ENCODE measurements around the gene TMC6.
A peak's percentile ranks its signal among the peaks of the same experiment; 100 is the strongest.
"Not testable (repeated sequence)": the region's sequence is repeated elsewhere in the genome, so short reads cannot be mapped to it uniquely, and the experiment has no call there.

Gene TMC6

DNA sequence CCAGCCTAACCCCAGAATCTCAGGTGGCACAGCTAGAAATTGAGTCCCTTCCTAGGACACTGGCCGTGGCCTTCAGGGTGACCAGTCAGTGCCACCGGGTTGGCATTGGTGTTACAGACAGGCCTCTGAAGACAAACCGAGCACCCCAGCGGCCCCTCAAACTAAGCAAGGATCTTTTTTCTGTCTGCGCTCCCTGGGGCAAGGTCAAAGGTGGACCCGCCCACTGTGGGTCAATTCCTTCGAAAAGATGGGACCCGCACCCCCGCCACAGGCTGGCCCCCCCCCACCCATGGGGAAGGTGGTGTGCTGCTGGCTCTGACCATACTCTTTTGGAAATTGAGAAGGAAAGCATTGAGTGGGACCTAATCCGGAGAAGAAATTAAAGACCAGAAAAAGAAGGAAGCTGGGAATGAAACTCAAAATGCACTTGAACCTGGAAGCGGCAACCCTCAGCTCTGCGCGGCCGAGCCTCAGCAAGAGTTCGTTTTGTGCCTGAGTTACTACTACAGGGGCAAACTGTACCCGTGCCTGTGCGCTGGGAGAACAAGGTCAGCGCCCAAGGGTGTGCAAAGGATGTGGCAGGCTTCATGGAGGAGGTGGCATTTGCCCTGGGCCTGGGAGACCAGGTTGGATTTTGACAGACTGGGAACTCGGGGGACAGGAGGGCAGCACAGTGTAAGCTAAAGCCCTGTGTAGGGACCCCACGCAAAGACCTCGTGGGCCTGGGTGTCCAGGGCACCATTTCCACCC is 20.4 kb downstream of the TMC6 start:
- no peak for DNase-seq

DNA sequence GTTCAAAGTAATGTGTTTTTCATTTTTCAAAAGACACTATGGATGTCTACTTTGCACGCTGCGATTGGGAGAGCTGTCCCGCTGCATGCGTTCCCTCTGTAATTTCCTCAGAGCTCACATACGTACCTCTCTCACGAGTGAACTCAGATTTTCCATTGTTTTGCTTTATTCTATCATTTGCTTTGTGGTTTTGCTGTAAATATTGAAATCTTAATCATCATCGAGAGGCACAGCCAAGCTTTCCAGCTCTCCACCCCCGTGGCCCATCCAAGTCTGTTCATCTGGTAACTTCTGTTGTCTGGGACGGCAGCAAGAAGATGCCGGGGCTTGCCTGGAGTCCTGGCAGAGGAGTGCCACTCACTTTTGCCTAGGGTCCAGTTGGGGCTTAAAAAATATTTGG is 21.1 kb downstream of the TMC6 start:
- DNase-seq, result no peak

DNA sequence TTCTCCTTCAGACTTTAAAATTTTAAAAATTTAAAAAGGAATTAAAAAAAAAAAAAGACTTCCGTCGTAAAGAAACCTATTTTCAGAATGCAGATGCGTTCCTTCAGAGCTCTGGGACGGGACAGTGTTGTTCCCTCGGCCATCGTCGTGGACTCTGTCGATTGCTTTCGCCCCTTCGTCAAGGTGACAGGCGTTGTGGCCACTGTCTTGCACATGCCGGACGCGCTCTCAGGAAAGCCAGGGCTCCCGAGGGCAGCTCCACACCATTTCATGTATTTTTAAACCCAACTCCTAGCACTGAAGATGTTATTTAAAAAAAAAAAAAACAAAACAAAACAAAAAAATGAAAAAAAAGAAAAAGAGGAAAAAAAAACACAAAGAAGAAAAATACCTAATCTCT is 22.3 kb downstream of the TMC6 start:
- no peak for DNase-seq

DNA sequence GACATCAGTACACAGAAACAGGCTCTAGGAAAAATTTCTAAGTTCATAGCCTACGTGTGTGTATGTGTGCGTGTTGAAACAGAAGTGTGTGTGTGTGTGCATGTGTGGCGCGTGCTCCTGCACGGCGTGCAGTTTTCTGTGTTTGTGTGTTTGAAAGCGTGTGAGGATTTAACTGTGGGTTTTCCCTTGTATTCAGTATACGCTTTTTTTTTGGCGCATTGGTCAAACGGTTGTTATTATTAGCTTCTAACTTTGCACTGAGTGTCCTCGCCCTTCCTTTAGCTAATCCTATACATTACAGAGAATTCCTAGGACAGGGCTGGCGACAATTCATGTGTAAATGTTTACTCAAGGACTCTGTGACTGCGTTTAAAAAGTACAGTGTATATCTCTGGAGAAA is 23.0 kb downstream of the TMC6 start:
- DNase-seq, result no peak

DNA sequence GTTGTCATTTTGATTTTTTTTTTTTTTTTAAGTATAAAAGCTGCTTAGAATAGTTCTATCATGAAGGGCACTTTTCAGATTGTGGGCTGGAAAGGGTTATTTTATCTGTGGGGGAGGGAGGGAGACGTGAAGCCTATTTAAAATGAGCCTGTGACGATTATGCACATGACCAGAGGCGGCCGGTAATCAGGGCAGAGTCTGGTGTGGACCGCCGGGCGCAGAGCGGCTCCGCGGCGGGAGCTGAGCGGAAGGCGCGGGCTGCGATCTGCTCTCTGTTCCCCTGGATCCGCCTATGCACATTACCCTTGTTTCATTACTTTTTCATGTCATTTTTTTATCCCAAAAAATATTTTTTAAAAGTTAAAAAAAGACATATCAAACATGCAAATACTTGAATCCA is 23.5 kb downstream of the TMC6 start:
- no peak for DNase-seq

DNA sequence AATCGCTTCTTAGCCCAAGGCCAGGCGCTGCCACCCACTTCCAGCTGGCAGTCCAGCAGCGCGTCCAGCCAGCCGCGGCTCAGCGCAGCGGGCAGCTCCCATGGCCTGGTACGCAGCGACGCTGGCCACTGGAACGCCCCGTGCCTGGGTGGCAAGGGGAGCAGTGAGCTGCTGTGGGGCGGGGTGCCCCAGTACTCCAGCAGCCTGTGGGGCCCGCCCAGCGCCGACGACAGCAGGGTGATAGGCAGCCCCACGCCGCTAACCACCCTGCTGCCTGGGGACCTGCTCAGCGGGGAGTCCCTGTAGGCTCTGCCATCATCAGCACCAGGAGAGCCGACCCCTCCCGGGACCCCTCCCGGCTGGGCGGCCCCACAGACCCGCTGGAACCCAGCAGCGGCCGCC is 24.0 kb downstream of the TMC6 start:
- no peak for DNase-seq

DNA sequence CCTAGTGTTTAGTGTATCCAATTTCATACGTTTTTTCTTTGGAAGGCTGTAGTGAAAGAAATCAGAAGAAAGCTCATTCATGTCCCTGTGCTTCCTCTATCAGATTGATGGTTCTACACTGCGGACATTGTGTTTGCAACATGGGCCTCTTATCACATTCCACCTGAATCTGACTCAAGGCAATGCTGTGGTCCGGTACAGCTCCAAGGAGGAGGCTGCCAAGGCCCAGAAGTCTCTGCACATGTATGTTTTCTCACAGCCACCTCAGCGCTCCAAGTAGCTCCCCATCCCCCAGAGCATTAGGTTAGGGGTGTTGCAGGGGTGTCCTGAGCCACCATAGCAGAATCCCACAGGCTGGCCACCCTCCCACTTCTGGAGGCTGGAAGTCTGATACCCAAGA is 25.2 kb downstream of the TMC6 start:
- no peak for DNase-seq

DNA sequence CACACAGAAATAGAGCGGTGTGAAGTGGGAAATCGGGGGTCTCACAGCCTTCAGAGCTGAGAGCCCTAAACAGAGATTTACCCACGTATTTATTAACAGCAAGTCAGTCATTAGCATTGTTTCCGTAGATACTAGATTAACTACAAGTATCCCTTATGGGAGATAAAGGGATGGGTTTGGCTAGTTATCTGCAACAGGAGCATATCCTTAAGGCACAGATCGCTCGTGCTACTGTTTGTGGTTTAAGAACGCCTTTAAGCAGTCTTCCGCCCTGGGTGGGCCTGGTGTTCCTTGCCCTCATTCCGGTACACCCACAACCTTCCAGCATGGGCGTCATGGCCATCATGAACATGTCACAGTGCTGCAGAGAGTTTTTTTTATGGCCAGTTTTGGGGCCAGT is 27.0 kb downstream of the TMC6 start:
- no peak for DNase-seq

DNA sequence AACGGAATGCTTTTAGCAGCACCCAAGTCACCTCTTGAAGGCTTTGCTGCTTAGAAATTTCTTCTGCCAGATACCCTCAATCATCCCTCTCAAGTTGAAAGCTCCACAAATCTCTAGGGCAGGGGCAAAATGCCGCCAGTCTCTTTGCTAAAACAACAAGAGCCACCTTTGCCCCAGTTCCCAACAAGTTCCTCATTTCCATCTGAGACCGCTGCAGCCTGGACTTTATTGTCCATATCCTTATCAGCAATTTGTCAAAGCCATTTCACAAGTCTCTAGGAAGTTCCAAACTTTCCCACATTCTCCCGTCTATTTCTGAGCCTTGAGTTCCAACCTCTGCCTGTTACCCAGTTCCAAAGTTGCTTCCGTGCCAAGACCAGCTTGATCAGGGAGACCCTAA is 27.4 kb downstream of the TMC6 start:
- no peak for DNase-seq

DNA sequence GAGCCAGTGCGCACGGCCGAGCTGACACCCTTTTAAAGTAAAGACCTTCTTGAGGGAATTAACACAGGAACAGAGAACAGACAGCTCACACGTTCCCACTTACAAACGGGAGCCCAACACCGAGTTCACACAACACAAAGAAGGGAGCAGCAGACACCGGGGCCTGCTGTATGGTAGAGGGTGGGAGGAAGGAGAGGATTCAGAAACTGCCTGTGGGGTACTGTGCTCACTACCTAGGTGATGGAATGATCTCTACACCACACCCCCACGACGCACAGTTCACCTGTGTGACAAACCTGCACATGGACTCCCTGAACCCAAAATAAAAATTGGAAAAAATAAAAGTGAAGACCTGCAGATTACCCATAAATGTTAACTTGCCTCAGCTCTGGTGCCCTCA is 32.5 kb downstream of the TMC6 start:
- no peak for DNase-seq

DNA sequence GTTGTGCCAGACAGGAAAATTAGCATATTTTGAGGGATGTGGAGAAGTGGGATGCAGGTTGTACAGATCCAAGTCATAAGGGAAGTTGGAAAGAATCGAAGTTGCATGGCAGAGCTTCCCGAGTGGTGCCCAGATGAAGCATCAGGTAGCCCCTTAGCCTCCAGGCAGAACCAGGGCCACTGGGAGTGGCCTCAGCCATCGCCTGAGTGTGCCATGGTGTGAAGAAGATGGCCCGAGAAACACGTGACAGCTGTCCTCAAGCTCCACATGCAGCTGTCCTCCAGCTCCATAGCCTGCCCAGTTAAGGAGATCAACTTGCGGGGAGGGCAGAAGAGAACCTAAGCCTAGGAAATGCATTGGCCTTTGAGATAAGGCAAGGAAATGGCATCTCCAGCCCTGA is 33.5 kb downstream of the TMC6 start:
- no peak for DNase-seq

DNA sequence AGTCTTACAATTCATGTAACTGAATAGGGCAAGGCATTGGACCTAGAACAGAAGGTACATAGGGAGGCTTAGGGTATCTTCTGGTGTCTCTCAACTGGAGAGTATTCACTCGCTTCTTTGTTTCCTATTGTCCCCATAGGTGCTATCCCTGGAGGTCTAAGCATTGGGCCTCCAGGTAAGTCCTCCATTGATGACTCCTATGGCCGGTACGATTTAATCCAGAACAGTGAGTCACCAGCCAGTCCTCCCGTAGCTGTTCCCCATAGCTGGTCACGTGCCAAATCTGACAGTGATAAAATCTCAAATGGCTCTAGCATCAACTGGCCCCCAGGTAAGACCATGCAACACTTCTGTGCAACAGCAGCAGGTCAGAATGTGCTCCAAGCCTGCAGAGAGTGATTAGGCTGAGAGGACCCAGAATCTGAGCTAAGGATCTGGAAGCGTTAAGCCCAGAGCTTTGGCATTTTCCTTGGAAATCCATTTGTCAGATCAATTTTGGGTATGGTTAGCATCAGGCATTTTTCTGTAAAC is 35.7 kb downstream of the TMC6 start:
- DNase-seq, result no peak

DNA sequence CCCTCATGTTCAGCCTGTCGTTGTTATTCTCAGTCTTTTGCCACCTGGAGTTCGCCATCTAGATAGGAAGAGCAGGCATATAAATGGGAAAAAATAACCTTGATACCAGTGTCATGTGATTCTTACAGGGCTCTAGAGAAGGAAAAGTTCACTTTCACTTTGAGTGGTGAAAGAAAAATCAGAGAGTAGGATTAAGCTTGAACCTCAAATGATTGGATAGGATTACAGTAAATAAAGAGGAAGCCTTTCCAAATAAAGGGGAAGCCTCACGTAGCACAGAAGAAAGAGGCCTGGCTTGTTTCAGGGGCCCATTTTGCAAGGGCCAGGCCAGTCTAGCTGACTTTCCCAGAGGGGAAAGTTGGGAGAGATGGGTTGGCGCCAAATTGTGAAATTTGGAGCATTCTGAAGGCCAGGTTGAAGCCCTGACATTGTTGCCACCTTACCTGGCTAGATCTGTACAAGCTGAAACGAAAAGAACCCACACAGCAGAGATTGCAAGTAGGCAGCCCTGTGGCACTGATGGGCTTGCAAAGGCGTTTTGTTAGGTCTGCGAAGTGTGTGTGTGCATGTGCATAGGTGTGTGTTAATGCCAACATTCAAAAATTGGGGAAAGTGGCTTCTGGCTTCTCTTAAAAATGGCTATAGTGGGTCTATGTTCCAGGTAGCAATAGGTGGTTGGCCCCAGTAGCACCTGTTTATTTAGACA is 38.8 kb downstream of the TMC6 start:
- DNase-seq, result no peak

DNA sequence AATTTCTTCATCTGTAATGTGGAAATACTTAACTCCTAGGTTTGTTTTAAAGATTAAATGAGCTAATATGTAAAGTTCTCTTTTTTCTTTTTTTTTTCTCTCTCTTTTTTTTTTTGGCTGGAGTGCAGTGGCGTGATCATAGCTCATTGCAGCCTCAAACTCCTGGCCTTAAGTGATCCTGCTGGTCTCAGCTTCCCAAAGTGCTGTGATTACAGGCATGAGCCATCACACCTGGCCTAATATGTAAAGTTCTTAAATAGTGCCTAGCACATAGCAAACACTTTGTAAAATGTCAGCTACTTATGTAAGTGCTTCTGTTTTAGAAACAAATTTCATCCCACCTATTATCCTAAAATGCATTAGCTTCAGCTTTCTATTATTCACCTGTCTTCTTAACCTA is 40.0 kb downstream of the TMC6 start:
- DNase-seq, result no peak

DNA sequence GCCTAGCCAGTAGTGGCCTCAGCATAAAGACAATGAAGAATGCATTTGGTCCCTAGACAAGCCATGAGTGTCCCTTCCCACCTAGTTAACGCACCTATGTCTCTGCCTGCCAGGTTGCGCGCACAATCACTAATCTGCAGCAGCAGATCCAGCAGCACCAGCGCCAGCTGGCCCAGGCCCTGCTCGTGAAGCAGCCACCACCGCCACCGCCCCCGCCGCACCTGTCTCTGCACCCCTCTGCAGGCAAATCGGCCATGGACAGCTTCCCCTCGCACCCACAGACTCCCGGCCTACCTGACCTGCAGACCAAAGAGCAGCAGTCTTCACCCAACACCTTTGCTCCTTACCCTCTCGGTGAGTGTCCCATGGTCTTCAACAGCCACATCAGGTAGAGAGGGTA is 41.8 kb downstream of the TMC6 start:
- DNase-seq, result no peak

DNA sequence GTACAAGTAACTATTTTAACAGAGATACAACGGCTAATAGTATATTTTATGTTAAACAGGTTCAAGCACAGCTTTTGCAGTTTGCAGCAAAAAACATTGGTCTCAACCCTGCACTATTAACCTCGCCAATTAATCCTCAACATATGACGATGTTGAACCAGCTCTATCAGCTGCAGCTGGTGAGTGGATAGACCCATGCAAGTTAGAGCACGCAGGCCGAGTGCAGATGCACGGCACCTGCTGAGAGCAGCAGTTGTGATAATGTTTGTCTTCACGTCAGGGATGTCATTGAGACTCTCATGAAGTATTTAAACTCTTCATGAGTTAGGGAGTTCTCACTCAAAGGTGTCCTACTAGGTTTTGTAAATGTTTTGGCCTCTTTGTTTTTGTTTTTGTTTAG is 45.6 kb downstream of the TMC6 start:
- peak; percentile 39 for DNase-seq

DNA sequence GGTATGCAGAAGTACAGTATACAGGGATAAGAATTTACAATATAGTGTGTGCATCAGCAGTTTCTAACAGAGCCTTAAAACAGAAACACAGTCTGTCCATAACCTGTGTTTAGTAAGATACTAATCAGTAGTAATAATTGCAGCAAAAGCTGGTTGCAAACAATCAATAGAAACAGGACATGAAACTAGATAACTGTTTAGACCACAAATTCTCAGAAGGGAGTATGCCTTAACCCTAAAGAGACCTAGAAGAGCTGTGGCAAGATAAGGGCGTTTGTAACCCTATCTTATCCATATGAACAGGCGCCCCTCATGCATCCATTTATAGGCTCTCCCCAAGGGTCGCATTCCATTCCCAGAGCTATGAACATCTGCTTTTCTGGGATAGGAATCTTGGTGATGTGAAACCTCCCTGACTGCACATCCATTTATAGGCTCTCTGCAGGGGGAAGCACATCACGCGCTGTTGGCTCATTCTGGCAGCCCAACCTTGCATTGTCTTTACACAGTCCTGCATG is 46.1 kb downstream of the TMC6 start:
- DNase-seq, result not testable (repeated sequence)

DNA sequence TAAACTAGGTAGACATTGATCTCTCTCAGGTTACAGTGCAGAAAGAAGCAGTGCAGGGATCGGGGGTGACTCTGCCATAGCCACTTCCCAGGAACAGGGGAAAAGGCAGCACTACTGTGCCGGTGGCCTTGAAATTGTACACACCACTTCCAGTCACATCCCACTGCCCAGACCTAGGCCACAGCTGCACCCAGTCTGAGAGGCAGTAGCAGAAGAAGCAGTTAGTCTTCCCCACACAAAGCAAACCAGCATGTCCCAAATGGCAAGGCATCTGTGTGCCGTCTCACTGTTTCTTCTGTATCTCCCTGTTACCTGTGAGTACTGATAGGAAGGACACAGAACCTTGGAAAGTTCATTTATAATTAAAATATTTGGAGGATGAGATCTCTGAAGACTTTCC is 47.0 kb downstream of the TMC6 start:
- DNase-seq, result no peak

DNA sequence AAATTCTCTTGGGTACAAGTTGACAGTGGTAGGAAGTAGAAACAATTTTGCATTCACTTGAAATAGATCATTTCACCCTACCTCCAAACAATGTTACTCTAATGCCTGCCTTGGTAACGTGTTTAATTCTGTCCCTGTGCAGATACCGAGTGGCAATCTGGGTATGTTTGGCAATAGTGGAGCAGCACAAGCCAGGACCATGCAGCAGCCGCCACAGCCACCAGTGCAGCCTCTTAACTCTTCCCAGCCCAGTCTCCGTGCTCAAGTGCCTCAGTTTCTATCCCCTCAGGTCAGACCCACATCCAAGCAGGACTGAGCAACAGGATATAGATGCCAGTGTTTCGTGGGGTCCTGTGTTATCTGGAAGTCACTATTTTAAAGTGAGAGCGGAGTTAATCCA is 49.3 kb downstream of the TMC6 start:
- DNase-seq, result no peak

DNA sequence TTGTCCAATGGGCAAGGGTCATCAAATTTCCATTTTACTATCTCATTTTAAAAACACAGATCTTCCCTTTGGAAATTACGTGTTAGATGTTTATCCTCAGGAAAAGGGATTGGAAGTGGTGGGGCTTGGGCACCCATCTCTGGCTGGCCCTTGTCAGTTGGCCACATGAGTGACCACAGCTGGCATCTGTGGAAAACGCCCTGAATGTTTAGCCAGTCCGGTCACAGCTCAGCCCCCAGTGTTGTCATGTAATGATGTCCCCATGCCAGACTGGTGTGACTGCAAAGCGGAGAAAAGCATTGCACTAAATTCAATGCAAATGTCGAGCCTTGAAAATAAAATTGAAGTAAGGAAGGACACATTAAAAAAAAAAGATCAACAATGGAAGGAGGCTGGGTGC is 53.0 kb downstream of the TMC6 start:
- no peak for DNase-seq

DNA sequence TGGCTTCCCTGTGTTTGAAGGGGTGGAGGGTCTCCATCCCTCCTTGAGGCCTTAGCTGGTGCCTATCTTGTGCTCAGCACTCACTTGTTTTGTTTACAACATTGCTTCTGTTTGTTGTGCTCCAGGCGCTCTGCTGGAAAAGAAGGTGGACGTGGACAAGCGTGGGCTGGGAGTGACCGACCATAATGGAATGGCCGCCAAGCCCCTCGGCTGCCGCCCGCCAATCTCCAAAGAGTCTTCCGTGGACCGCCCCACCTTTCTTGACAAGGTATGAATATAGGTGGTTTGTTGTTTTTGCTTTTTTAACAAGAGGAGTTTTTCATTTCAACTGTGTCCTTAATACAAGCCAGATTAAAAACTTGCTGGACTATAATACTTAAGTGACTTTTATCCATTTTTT is 53.5 kb downstream of the TMC6 start:
- DNase-seq, result no peak

DNA sequence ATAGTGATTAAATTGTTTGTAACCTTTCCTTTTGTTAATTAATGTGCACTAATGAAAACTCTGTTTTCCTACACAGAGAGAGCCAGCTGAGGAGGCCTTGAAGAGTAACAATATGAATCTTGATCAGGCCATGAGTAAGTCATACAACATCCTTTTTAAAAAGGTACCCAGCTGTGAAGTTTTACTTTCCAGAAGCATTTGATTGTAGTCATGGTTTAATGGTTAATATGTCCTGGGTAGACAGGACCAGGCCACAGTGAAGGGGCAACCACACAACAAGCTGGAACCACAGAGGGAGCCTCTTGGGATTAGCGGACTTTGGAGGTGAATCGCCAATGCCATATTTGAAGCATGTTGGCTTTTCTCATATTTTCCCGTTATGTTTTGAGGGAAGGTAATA is 55.6 kb downstream of the TMC6 start:
- no peak for DNase-seq

DNA sequence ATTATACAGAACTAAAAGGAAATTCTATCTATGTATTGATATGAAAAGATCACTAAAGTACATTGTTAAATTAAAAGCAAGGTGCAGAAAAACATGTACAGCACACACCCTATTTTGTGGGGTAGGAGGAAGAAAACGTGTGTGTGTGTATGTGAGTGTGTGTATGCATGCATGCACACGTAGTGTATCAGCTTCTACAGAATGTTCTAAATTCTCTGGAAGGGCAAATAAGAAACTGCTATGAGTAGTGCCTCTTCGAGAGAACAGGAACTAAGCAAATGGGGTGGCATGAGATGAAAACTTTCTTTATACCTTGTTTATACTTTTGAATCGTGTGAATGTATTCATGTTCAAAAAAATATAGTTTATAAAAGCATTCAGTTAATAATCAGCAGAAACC is 58.9 kb downstream of the TMC6 start:
- DNase-seq, result no peak

DNA sequence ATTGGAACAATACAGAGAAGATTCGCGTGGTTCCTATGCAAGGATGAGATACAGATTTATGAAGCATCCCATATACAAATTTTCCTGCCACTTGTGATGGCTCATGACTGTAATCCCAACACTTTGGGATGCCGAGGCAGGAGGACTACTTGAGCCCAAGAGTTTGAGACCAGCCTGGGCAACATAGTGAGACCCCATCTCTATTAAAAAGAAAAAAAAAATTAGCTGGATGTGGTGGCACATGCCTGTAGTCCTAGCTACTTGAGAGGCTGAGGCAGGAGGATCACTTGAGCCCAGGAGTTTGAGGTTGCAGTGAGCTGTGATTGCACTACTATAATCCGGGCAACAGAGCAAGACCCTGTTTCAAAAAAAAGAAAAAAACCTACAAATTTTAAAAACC is 61.6 kb downstream of the TMC6 start:
- not testable (repeated sequence) for DNase-seq

DNA sequence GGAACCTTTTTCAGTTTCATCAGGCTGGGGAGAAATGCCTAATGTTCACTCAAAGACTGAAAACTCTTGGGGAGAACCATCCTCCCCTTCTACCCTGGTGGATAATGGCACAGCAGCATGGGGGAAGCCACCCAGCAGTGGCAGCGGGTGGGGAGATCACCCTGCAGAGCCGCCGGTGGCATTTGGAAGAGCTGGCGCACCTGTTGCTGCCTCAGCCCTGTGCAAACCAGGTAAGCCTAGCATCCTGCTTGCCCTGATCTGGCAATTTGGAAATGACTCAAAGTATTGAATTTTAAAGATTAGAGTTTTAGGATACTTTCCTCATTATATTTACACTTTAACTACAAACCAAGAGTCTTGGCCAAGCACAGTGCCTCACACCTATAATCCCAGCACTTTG is 63.8 kb downstream of the TMC6 start:
- DNase-seq, result no peak
